HG02763 (cell line): Measurements from ENCODE around the gene VIPR2.
"Not testable (repeated sequence)": the region's sequence is repeated elsewhere in the genome, so short reads cannot be mapped to it uniquely, and the experiment has no call there.

ENCODE experiments used
- ATAC-seq: cut with Tn5 transposase; IDR thresholded peaks from one replicate; pipeline ENCODE4 v1.9.1; 2021; ENCODE audit warnings: mild to moderate bottlenecking, moderate library complexity; ENCODE audit not compliant: unreplicated experiment

VIPR2 gene

GRCh38 chr7:159140170-159140910, 4.3 kb downstream of the VIPR2 start:
- no peak for ATAC-seq

GRCh38 chr7:159139639-159140038, 5.0 kb downstream of the VIPR2 start:
- ATAC-seq = no peak

- ATAC-seq = no peak
Measured at GRCh38 chr7:159139202-159139601, 5.5 kb downstream of the VIPR2 start.

- ATAC-seq = no peak
Measured at GRCh38 chr7:159138508-159138907, 6.2 kb downstream of the VIPR2 start.

- ATAC-seq = no peak
Measured at GRCh38 chr7:159137906-159138305, 6.8 kb downstream of the VIPR2 start.

- no peak for ATAC-seq
Measured at GRCh38 chr7:159136846-159137245, 7.8 kb downstream of the VIPR2 start.

- ATAC-seq = no peak
Measured at GRCh38 chr7:159136442-159136841, 8.2 kb downstream of the VIPR2 start.

- no peak for ATAC-seq
Measured at GRCh38 chr7:159136013-159136412, 8.7 kb downstream of the VIPR2 start.

- ATAC-seq = not testable (repeated sequence)
Measured at GRCh38 chr7:159132670-159133443, 11.8 kb downstream of the VIPR2 start.

- no peak for ATAC-seq
Measured at GRCh38 chr7:159130820-159131219, 13.8 kb downstream of the VIPR2 start.

- no peak for ATAC-seq
Measured at GRCh38 chr7:159130199-159130775, 14.4 kb downstream of the VIPR2 start.

- ATAC-seq = no peak
Measured at GRCh38 chr7:159128767-159129166, 15.9 kb downstream of the VIPR2 start.

- no peak for ATAC-seq
Measured at GRCh38 chr7:159127691-159128642, 16.7 kb downstream of the VIPR2 start.

GRCh38 chr7:159126311-159127260, 18.1 kb downstream of the VIPR2 start:
- ATAC-seq = no peak

GRCh38 chr7:159125955-159126270, 18.8 kb downstream of the VIPR2 start:
- ATAC-seq = no peak

GRCh38 chr7:159125104-159125954, 19.3 kb downstream of the VIPR2 start:
- no peak for ATAC-seq

- ATAC-seq = not testable (repeated sequence)
Measured at GRCh38 chr7:159123793-159124192, 20.9 kb downstream of the VIPR2 start.

- not testable (repeated sequence) for ATAC-seq
Measured at GRCh38 chr7:159123294-159123693, 21.4 kb downstream of the VIPR2 start.

- no peak for ATAC-seq
Measured at GRCh38 chr7:159122276-159122675, 22.4 kb downstream of the VIPR2 start.
